Colonic mucosa (tissue), 4 donors: ENCODE results near the gene PM20D1. TPM values are rescaled to one million over a fixed set of nuclear protein-coding genes. Genes with fewer than 3 reads are reported as not detected.
"Not testable (repeated sequence)": the region's sequence is repeated elsewhere in the genome, so short reads cannot be mapped to it uniquely, and the experiment has no call there.

Experiments used
- DNase-seq: peaks from one replicate; pipeline ENCODE4 v3.0.0-alpha.2; 2020
- H3K27ac ChIP-seq: fragments of 200-600 bp; one replicate; pipeline ENCODE4 v1.8.0; 2021
- H3K27me3 ChIP-seq: fragments of 200-600 bp; one replicate; pipeline ENCODE4 v1.8.0; 2021
- H3K36me3 ChIP-seq: fragments of 200-600 bp; one replicate; pipeline ENCODE4 v1.8.0; 2021
- H3K4me1 ChIP-seq: fragments of 200-600 bp; one replicate; pipeline ENCODE4 v1.8.0; 2021; ENCODE audit warnings: mild to moderate bottlenecking
- H3K4me3 ChIP-seq: fragments of 200-600 bp; one replicate; pipeline ENCODE4 v1.8.0; 2021
- H3K9ac ChIP-seq, 2 donors: one replicate each; pipeline ENCODE4 v1.7.0; 2013; ENCODE audit warnings: control low read depth in 2 of 2, low read depth in 2 of 2, low read length in 2 of 2
- H3K9me3 ChIP-seq: fragments of 200-600 bp; one replicate; pipeline ENCODE4 v1.8.0; 2021
- intact Hi-C: fragments of 100-400 bp; cut with DNase I; formaldehyde crosslinking; loops from one replicate; pipeline ENCODE4 v1.14.1; 2022
- total RNA-seq, 2 donors: library from RNA; stranded (reverse); fragmentation: NEBNext Ultra II Directional in 1 of 2; extraction: Animal tissue kit (Norgen Biotek cat#: 25700) in 1 of 2; gene quantifications; one replicate each; pipeline ENCODE4 v1.2.1, GENCODE V29; 2021
- TF ChIP-seq, protein P1 (sequence below): fragments of 200-600 bp; IDR thresholded peaks from one replicate; pipeline ENCODE4 v1.8.0; 2022; ENCODE audit warnings: antibody characterized with exemption, mild to moderate bottlenecking
- donor health status: healthy.
- donor health status: DM: no; HTN: no; CAD: no.
- donor health status: DM: no; HTN: no; CAD: no.

The PM20D1 gene
- total RNA-seq, 2 donors from 2014 or later = 0.27 TPM; not detected in 1

DNA sequence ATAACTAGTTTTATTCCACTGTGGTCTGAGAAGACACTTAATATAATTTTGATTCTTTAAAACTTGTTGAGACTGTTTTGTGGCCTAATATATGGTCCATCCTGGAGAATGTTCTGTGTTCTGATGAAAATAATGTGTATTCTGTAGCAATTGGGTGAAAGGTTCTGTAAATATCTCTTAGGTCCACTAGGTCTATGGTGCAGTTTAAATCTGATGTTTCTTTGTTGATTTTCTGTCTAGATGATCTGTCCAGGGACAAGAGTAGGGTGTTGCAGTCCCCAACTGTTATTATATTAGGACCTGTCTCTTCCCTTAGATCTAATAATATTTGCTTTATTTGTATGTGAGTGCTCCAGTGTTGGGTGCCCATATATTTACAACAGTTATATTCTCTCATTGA, 33.9 kb upstream of the PM20D1 start:
- TF ChIP-seq, protein P1, sequence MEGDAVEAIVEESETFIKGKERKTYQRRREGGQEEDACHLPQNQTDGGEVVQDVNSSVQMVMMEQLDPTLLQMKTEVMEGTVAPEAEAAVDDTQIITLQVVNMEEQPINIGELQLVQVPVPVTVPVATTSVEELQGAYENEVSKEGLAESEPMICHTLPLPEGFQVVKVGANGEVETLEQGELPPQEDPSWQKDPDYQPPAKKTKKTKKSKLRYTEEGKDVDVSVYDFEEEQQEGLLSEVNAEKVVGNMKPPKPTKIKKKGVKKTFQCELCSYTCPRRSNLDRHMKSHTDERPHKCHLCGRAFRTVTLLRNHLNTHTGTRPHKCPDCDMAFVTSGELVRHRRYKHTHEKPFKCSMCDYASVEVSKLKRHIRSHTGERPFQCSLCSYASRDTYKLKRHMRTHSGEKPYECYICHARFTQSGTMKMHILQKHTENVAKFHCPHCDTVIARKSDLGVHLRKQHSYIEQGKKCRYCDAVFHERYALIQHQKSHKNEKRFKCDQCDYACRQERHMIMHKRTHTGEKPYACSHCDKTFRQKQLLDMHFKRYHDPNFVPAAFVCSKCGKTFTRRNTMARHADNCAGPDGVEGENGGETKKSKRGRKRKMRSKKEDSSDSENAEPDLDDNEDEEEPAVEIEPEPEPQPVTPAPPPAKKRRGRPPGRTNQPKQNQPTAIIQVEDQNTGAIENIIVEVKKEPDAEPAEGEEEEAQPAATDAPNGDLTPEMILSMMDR = no peak
- no peak for DNase-seq
- no peak overlapping the region for H3K27ac ChIP-seq
- H3K36me3 ChIP-seq = no peaks in the 10 kb centered on the region
- H3K9me3 ChIP-seq = no peaks in the 10 kb centered on the region
- H3K27me3 ChIP-seq = no peaks in the 10 kb centered on the region
- no peak overlapping the region for H3K9ac ChIP-seq
- H3K4me3 ChIP-seq = no peak overlapping the region
- no peaks in the 10 kb centered on the region for H3K4me1 ChIP-seq
- intact Hi-C loops = no loop called here

DNA sequence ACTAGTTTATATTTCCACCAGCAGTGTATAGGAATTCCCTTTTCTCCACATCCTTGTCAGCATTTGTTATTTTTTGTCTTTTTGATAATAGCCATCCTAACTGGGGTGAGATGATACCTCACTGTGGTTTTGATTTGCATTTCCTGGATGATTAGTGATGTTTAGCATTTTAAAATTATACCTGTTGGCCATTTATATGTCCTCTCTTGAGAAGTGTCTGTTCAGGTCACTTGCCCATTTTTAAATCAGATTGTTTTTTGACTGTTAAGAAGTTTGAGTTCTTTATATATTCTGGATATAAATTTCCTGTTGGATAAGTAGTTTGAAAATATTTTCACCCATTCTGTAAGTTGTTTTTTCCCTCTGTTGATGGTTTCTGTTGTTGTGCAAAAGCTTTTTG, 31.0 kb upstream of the PM20D1 start:
- Histone ChIP-seq H3K4me3 (no peak overlapping the region), H3K36me3 (no peaks in the 10 kb centered on the region), H3K27ac (no peak overlapping the region), H3K9me3 (no peaks in the 10 kb centered on the region), H3K9ac (no peak overlapping the region), H3K4me1 (no peaks in the 10 kb centered on the region), H3K27me3 (no peaks in the 10 kb centered on the region)
- DNase-seq = no peak
- intact Hi-C loops = no loop called here
- TF ChIP-seq, protein P1 = no peak

DNA sequence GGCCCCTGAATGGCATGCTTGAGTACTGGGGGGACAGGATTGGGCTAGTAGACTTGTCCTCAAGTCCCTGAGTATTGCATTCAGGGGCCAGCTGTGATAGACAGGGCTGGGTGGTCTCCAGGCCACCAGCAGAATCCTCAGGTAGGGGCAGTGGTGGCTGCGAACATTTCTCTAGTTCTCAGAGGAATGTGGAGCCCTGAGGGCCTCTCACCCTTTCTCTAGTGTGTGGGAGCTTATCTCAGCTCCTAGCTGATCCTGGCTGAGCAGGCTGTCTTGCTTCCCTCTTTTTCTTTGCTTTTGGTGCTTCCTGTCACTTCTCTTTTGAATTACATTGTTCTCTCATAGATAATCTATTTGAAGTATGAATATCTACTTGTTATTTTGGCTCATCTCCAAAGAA, 30.0 kb upstream of the PM20D1 start:
- intact Hi-C loops = no loop called here
- Histone ChIP-seq H3K36me3 (no peaks in the 10 kb centered on the region), H3K27ac (no peak overlapping the region), H3K9ac (no peak overlapping the region), H3K4me1 (no peaks in the 10 kb centered on the region), H3K4me3 (no peak overlapping the region), H3K27me3 (no peaks in the 10 kb centered on the region), H3K9me3 (no peaks in the 10 kb centered on the region)
- no peak for DNase-seq
- TF ChIP-seq, protein P1 = no peak

DNA sequence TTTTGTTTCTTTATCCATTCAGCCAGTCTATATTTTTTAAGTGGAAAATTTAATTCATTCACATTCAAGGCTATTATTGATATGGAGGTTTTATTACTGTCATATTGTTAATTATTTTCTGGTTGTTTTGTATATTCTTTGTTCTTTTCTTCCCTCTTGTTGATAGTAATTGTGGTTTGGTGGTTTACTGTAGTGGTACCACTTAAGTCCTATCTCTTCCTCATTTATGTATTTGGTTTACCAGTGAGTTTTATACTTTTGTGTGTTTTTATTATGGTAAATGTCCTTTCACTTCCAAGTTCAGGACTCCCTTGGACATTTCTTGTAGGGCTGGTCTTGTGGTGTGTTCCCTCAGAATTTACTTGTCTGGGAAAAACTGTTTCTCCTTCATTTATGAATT, 28.1 kb upstream of the PM20D1 start:
- no peaks in the 10 kb centered on the region for H3K9me3 ChIP-seq
- H3K4me1 ChIP-seq = no peaks in the 10 kb centered on the region
- H3K9ac ChIP-seq = no peak overlapping the region
- H3K27ac ChIP-seq = no peak overlapping the region
- no peaks in the 10 kb centered on the region for H3K27me3 ChIP-seq
- intact Hi-C loops = no loop called here
- no peak overlapping the region for H3K4me3 ChIP-seq
- TF ChIP-seq, protein P1 = no peak
- no peak for DNase-seq
- no peaks in the 10 kb centered on the region for H3K36me3 ChIP-seq

DNA sequence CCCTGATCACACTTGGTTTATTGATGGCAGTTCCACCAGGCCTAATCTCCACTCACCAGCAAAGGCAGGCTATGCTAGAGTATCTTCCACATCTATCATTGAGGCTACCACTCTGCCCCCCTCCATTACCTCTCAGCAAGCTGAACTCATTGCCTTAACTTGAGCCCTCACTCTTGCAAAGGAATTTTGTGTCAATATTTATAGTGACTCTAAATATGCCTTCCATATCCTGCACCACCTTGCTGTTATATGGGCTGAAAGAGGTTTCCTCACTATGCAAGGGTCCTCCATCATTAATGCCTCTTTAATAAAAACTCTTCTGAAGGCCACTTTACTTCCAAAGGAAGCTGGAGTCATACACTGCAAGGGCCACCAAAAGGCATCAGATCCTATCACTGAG, 23.2 kb upstream of the PM20D1 start:
- H3K9ac ChIP-seq, H3K4me1 ChIP-seq, H3K4me3 ChIP-seq, intact Hi-C loops, H3K27ac ChIP-seq, H3K36me3 ChIP-seq, H3K27me3 ChIP-seq, H3K9me3 ChIP-seq, DNase-seq: not testable (repeated sequence)

DNA sequence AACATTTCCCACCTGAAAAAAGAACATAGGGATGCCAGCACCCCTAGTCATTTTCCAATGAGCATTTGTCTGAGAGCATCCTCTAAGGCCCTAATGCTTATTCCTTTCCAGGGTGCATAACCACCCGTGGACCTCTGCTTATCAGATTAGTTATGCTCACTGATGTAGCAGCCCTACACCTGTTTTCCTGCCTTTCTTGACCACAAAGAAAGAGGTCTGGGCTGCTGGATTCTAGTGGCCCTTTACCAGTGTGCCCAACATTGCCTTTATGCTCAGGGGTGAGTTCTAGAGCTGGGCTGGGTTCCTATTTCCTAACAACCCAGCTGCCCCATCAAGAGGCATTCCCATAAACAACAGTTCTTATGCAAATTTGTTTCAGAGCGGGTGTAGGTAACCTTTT, 20.3 kb upstream of the PM20D1 start:
- no peak overlapping the region for H3K9ac ChIP-seq
- H3K36me3 ChIP-seq = no peaks in the 10 kb centered on the region
- H3K27ac ChIP-seq = no peak overlapping the region

More for the DNA sequence above, 20.3 kb upstream of the PM20D1 start:
- H3K9me3 ChIP-seq = no peaks in the 10 kb centered on the region
- TF ChIP-seq, protein P1 = no peak
- DNase-seq = no peak
- intact Hi-C loops = no loop called here
- no peaks in the 10 kb centered on the region for H3K27me3 ChIP-seq
- H3K4me3 ChIP-seq = no peak overlapping the region
- H3K4me1 ChIP-seq = no peaks in the 10 kb centered on the region
